DND-41 (cell line): ENCODE data around the gene FGFBP2.

ENCODE experiments used
- ATAC-seq: fragments of 200-7000 bp; cut with Tn5 transposase; 3 replicates; pipeline ENCODE4 v1.9.1; 2021; ENCODE audit warnings: low read depth; ENCODE audit not compliant: insufficient read depth
- DNase-seq: peaks from one replicate; pipeline ENCODE4 v3.0.0-alpha.2; 2020
- H2AFZ ChIP-seq: 2 replicates; pipeline ENCODE4 v1.6.0; 2012; ENCODE audit warnings: low read depth, low read length
- H3K27ac ChIP-seq: 2 replicates; pipeline ENCODE4 v1.5.1; 2012; ENCODE audit warnings: low read length, inconsistent platforms
- H3K27me3 ChIP-seq: fragments of 200-600 bp; sonication (generic); 2 replicates; pipeline ENCODE4 v1.6.0; 2012; ENCODE audit warnings: low read length, mild to moderate bottlenecking, inconsistent platforms; ENCODE audit not compliant: insufficient read depth, poor library complexity
- H3K36me3 ChIP-seq: 2 replicates; pipeline ENCODE4 v1.5.1; 2012; ENCODE audit warnings: low read length, inconsistent platforms; ENCODE audit not compliant: insufficient read depth
- H3K4me1 ChIP-seq: 2 replicates; pipeline ENCODE4 v1.5.1; 2012; ENCODE audit warnings: mild to moderate bottlenecking, low read length; ENCODE audit not compliant: insufficient read depth
- H3K4me2 ChIP-seq: 2 replicates; pipeline ENCODE4 v1.6.0; 2012; ENCODE audit warnings: mild to moderate bottlenecking, moderate library complexity, low read length, inconsistent platforms; ENCODE audit not compliant: insufficient read depth
- H3K4me3 ChIP-seq, 2 experiments: fragments of 200-600 bp in 1 of 2; shearing (Covaris generic) in 1 of 2; 2 replicates each; pipeline ENCODE4 v1.5.1; 2012 to 2016; ENCODE audit warnings: inconsistent platforms in 2 of 2, low read length in 2 of 2, mild to moderate bottlenecking in 2 of 2, low read depth in 1 of 2, moderate library complexity in 1 of 2
- H3K79me2 ChIP-seq: 2 replicates; pipeline ENCODE4 v1.6.0; 2012; ENCODE audit warnings: low read length, inconsistent platforms; ENCODE audit not compliant: insufficient read depth
- H3K9ac ChIP-seq: 2 replicates; pipeline ENCODE4 v1.6.0; 2012; ENCODE audit warnings: low read depth, mild to moderate bottlenecking, inconsistent platforms, low read length, moderate library complexity
- H3K9me3 ChIP-seq: 2 replicates; pipeline ENCODE4 v1.5.1; 2012; ENCODE audit warnings: low read length, moderate library complexity, mild to moderate bottlenecking, inconsistent platforms; ENCODE audit not compliant: insufficient read depth, severe bottlenecking
- H4K20me1 ChIP-seq: 2 replicates; pipeline ENCODE4 v1.6.0; 2012; ENCODE audit warnings: low read length; ENCODE audit not compliant: insufficient read depth
- EZH2 ChIP-seq: IDR thresholded peaks from 3 replicates; pipeline ENCODE4 v1.6.1; 2012; ENCODE audit warnings: borderline replicate concordance, low read depth, mild to moderate bottlenecking, moderate library complexity, low read length, inconsistent platforms; ENCODE audit not compliant: severe bottlenecking
- TF ChIP-seq, protein P1 (sequence below): IDR thresholded peaks from 2 replicates; pipeline ENCODE4 v1.5.1; 2012; ENCODE audit warnings: borderline replicate concordance, low read length, moderate library complexity, mild to moderate bottlenecking; ENCODE audit not compliant: poor library complexity, severe bottlenecking; ENCODE audit errors: extremely low read depth

FGFBP2 gene

DNA sequence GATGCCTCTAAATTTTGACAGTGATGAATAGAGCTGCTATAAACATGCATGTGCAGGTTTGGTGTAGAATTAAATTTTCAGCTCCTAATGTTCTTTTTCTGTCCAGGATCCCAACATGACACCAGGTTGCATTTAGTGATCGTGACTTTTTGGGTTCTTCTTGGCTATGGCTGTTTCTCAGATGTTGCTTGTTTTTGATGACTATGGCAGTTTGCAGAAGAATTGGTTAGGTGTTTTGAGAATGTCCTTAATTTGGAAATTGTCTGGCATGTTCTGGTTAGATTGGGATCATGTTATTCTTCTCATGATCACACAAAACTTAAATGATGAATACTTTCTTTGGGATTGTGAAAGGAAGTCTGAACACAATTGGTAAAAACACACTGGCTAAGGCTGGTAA lies 20.7 kb downstream of the FGFBP2 start:
- Histone ChIP-seq H3K27me3 (peaks cover 9% of the 10 kb centered on the region), H3K4me3 (no peak overlapping the region), H4K20me1 (no peaks in the 10 kb centered on the region), H3K27ac (no peak overlapping the region), H3K79me2 (no peaks in the 10 kb centered on the region), H3K4me1 (no peaks in the 10 kb centered on the region), H3K4me2 (no peak overlapping the region), H3K9me3 (no peaks in the 10 kb centered on the region), H3K36me3 (no peaks in the 10 kb centered on the region), H3K9ac (no peak overlapping the region), H2AFZ (no peak overlapping the region)
- DNase-seq, result no peak
- TF ChIP-seq, protein P1, sequence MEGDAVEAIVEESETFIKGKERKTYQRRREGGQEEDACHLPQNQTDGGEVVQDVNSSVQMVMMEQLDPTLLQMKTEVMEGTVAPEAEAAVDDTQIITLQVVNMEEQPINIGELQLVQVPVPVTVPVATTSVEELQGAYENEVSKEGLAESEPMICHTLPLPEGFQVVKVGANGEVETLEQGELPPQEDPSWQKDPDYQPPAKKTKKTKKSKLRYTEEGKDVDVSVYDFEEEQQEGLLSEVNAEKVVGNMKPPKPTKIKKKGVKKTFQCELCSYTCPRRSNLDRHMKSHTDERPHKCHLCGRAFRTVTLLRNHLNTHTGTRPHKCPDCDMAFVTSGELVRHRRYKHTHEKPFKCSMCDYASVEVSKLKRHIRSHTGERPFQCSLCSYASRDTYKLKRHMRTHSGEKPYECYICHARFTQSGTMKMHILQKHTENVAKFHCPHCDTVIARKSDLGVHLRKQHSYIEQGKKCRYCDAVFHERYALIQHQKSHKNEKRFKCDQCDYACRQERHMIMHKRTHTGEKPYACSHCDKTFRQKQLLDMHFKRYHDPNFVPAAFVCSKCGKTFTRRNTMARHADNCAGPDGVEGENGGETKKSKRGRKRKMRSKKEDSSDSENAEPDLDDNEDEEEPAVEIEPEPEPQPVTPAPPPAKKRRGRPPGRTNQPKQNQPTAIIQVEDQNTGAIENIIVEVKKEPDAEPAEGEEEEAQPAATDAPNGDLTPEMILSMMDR, result no peak
- TF ChIP-seq EZH2, result no peak
- ATAC-seq, result no peak

DNA sequence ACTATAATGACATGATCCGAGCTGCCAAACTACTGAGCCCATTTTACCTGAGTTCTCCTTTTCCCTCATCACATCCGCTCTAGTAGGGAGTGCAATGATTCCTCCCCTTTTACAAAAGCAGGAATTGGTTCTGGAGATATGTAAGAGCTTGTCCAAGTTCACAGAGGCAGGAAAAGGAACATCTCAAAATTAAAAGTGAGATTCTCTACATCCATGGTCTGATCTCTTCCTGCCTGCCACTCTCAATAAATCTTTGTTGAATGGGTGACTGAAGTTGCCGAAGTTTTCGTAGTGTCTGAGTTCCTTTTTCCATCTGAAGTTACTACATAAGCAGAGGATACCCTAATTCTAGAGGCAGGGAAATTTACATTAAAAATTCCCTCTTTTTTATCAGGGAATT lies 24.3 kb downstream of the FGFBP2 start, which contains the start of gene FGFBP1:
FGFBP1 (minus strand) TSS at position 101 of the 400 bp plus-strand sequence. CDS start 2,108 bp downstream, outside the sequence.
- Histone ChIP-seq H3K36me3 (no peaks in the 10 kb centered on the region), H3K27me3 (peaks cover 9% of the 10 kb centered on the region), H3K9me3 (no peaks in the 10 kb centered on the region), H3K79me2 (no peaks in the 10 kb centered on the region), H2AFZ (no peak within 1 kb of the TSS), H3K4me1 (no peaks in the 10 kb centered on the region), H3K9ac (no peak within 1 kb of the TSS), H4K20me1 (no peaks in the 10 kb centered on the region), H3K4me3 (no peak within 1 kb of the TSS), H3K4me2 (no peak within 1 kb of the TSS), H3K27ac (no peak within 1 kb of the TSS)
- no peak for ATAC-seq
- no peak for DNase-seq
- no peak for TF ChIP-seq EZH2
- TF ChIP-seq, protein P1, result no peak

DNA sequence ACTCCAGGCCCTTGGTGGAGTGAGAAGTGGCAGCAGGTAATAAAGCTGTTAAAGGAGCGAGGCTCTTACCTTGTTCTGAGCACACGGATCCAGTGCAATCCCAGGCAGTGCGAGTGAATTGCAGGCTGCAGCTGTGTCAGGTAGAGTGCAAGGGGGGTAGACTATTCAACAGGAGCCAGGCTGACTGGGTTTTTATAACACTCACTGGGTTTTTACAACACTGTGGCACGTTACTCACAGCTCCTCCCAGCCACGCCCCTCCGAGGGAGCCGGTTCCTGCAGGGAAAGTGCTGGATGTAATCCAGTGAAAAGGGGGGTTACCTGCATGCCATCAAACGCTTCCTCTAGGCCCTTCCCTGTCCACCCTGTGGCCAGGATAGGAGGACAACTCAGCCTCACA lies 24.8 kb downstream of the FGFBP2 start:
- peaks cover 9% of the 10 kb centered on the region for H3K27me3 ChIP-seq
- no peak overlapping the region for H3K27ac ChIP-seq
- TF ChIP-seq, protein P1, result no peak
- TF ChIP-seq EZH2, result no peak
- no peak overlapping the region for H3K4me2 ChIP-seq
- no peaks in the 10 kb centered on the region for H3K79me2 ChIP-seq
- H2AFZ ChIP-seq, result no peak overlapping the region
- no peaks in the 10 kb centered on the region for H4K20me1 ChIP-seq
- DNase-seq (no peak), ATAC-seq (no peak)
- no peak overlapping the region for H3K4me3 ChIP-seq
- H3K36me3 ChIP-seq, result no peaks in the 10 kb centered on the region
- H3K9me3 ChIP-seq, result no peaks in the 10 kb centered on the region
- no peaks in the 10 kb centered on the region for H3K4me1 ChIP-seq
- H3K9ac ChIP-seq, result no peak overlapping the region

DNA sequence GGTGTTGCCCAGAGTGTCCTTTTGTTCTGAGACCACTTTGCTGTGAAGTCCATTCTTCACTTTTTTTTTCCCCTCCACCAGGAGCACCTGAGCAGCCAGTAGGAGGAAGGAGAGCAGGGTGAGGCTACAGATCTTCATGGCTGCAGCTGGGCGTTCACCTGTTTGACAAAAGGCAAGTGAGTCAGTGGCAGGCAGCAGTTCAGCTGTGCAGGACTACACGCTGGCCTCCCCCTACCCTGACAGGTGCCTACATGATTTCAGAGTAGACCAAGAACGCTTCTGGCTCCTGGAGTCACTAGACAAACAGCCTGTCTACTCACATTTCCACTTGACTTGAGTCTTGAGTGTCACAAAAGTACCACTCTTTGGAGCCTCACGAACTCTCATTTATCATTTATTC lies 26.5 kb downstream of the FGFBP2 start:
- Histone ChIP-seq H3K27ac (no peak overlapping the region), H3K79me2 (no peaks in the 10 kb centered on the region), H3K27me3 (peaks cover 9% of the 10 kb centered on the region), H3K36me3 (no peaks in the 10 kb centered on the region), H3K4me2 (no peak overlapping the region), H3K9me3 (no peaks in the 10 kb centered on the region), H3K9ac (no peak overlapping the region), H3K4me1 (no peaks in the 10 kb centered on the region), H3K4me3 (no peak overlapping the region), H2AFZ (no peak overlapping the region), H4K20me1 (no peaks in the 10 kb centered on the region)
- no peak for TF ChIP-seq EZH2
- TF ChIP-seq, protein P1, result no peak
- DNase-seq, result no peak
- no peak for ATAC-seq
